ENCODE data around the gene CPLANE1. TPM values are rescaled to one million over a fixed set of nuclear protein-coding genes. Genes with fewer than 3 reads are reported as not detected.
"Not testable (repeated sequence)": the region's sequence is repeated elsewhere in the genome, so short reads cannot be mapped to it uniquely, and the experiment has no call there.

CPLANE1 gene
- total RNA-seq, 2 experiments from 2014 or later: 7.0 to 10.3 TPM

DNA sequence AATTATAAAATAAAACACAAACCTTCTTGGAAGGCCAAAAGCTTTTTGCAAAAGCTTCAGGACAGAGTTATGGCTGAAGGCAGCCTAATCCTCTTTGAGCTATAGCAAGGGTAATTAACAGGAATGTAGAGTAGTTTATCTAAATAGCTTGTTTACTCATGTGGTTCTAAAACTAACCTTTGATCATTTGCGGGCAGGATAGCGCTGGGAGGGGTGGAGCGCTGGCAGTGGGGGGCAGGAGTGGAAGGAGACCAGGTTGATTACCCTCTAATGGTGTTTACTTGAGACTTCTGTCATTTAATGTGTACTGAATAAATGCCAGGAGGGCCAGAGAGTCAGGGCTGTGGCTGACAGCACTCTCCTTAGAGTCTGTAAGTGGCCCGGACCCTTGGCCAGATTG, 155.4 kb downstream of the CPLANE1 start:
- DNase-seq; H3K27me3 Mint-ChIP-seq; H3K4me3 Mint-ChIP-seq; POLR2A ChIA-PET; ATAC-seq (ENCODE audit: low read depth); H3K4me1 Mint-ChIP-seq; H3K27ac Mint-ChIP-seq: not testable (repeated sequence)
- H3K36me3 Mint-ChIP-seq: peaks cover 36% of the 10 kb centered on the region
- H3K9me3 Mint-ChIP-seq: peaks cover 12% of the 10 kb centered on the region

- POLR2A ChIA-PET: no interaction called here
- Mint-ChIP-seq H3K4me1 (peaks cover 7% of the 10 kb centered on the region), H3K27me3 (no peaks in the 10 kb centered on the region), H3K36me3 (peaks cover 22% of the 10 kb centered on the region), H3K9me3 (no peaks in the 10 kb centered on the region), H3K4me3 (no peak overlapping the region), H3K27ac (no peak overlapping the region)
- DNase-seq: no peak
- no peak for ATAC-seq (ENCODE audit: low read depth)
Measured at GRCh38 chr5:37090781-37091180, 158.4 kb downstream of the CPLANE1 start.

GRCh38 chr5:37090123-37090726, 159.0 kb downstream of the CPLANE1 start:
- H3K36me3 Mint-ChIP-seq: peaks cover 27% of the 10 kb centered on the region
- H3K4me3 Mint-ChIP-seq: no peak overlapping the region
- POLR2A ChIA-PET: no interaction called here
- no peak for DNase-seq
- H3K9me3 Mint-ChIP-seq: no peaks in the 10 kb centered on the region
- no peak for ATAC-seq (ENCODE audit: low read depth)
- peaks cover 7% of the 10 kb centered on the region for H3K4me1 Mint-ChIP-seq
- H3K27ac Mint-ChIP-seq: no peak overlapping the region
- no peaks in the 10 kb centered on the region for H3K27me3 Mint-ChIP-seq

DNA sequence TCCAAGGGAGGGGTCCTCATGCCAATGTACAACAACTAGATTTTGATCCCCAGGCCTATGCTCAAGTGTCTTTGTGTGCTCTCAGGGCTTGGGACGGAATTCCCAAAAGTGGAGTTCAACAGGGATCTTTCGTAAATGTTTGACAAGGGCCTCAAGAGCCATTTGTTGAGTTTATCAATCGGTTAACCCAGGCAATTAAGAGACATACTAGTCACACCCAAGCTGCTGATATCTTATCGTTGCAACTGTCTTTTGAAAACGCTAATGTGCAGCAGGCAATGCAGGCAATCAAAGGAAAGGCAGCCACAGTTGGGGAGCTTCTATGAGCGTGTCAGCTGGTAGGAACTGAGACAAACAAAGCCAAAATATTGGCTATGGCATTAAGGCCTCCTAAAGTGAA, 161.2 kb downstream of the CPLANE1 start:
- ATAC-seq (ENCODE audit: low read depth) (no peak), DNase-seq (no peak)
- H3K27ac Mint-ChIP-seq: no peak overlapping the region
- H3K9me3 Mint-ChIP-seq: peaks cover 2% of the 10 kb centered on the region
- H3K36me3 Mint-ChIP-seq: peaks cover 30% of the 10 kb centered on the region
- peaks cover 6% of the 10 kb centered on the region for H3K4me1 Mint-ChIP-seq
- POLR2A ChIA-PET: no interaction called here
- H3K4me3 Mint-ChIP-seq: no peak overlapping the region
- no peaks in the 10 kb centered on the region for H3K27me3 Mint-ChIP-seq

GRCh38 chr5:37086466-37087173, 162.6 kb downstream of the CPLANE1 start:
- H3K4me1 Mint-ChIP-seq: peaks cover 6% of the 10 kb centered on the region
- peaks cover 32% of the 10 kb centered on the region for H3K36me3 Mint-ChIP-seq

GRCh38 chr5:37086026-37086425, 163.2 kb downstream of the CPLANE1 start:
- ATAC-seq (ENCODE audit: low read depth); H3K27ac Mint-ChIP-seq; H3K4me3 Mint-ChIP-seq; H3K9me3 Mint-ChIP-seq; H3K27me3 Mint-ChIP-seq; H3K4me1 Mint-ChIP-seq; POLR2A ChIA-PET; DNase-seq: not testable (repeated sequence)
- H3K36me3 Mint-ChIP-seq: peaks cover 32% of the 10 kb centered on the region

More at GRCh38 chr5:37086466-37087173, 162.6 kb downstream of the CPLANE1 start:
- DNase-seq (no peak), ATAC-seq (ENCODE audit: low read depth) (no peak)
- Mint-ChIP-seq H3K9me3 (peaks cover 2% of the 10 kb centered on the region), H3K4me3 (no peak overlapping the region), H3K27ac (no peak overlapping the region), H3K27me3 (no peaks in the 10 kb centered on the region)
- POLR2A ChIA-PET: no interaction called here

- not testable (repeated sequence) for DNase-seq; ATAC-seq (ENCODE audit: low read depth); H3K4me1 Mint-ChIP-seq; H3K27me3 Mint-ChIP-seq; H3K9me3 Mint-ChIP-seq; H3K4me3 Mint-ChIP-seq; H3K27ac Mint-ChIP-seq
- POLR2A ChIA-PET: interaction anchor here (1.2 kb wide), 1 partner anchor 37 kb away, joined by 3 read pairs; no protein-coding TSS in a partner anchor
- H3K36me3 Mint-ChIP-seq: peaks cover 48% of the 10 kb centered on the region
Measured at GRCh38 chr5:37082977-37083376, 166.2 kb downstream of the CPLANE1 start.

GRCh38 chr5:37080697-37081096, 168.5 kb downstream of the CPLANE1 start:
- Mint-ChIP-seq H3K4me1 (no peaks in the 10 kb centered on the region), H3K9me3 (peaks cover 2% of the 10 kb centered on the region), H3K27me3 (no peaks in the 10 kb centered on the region), H3K36me3 (peaks cover 41% of the 10 kb centered on the region), H3K4me3 (no peak overlapping the region), H3K27ac (no peak overlapping the region)
- DNase-seq: no peak
- ATAC-seq (ENCODE audit: low read depth): no peak
- POLR2A ChIA-PET: no interaction called here

DNA sequence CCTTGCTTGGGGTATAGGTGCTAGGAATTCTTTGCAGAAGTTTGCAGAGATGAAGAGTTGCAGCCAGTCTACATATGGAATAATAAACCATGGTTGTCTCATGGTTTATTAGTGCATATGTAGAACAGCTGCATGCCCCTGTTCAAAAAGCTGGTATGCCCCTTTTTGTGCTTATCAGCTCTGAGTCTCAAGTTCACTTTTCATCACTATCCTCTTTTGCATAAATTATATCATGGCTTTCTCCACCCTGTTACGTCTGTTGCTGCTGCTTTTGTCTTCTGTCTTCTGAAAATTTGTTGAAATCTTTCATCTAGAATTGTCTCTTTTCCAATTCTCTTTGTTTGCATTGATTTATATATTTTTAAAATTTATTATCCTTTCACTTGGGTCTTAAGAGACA, 172.0 kb downstream of the CPLANE1 start:
- Mint-ChIP-seq H3K9me3 (no peaks in the 10 kb centered on the region), H3K36me3 (peaks cover 19% of the 10 kb centered on the region), H3K27me3 (no peaks in the 10 kb centered on the region), H3K4me1 (no peaks in the 10 kb centered on the region), H3K27ac (no peak overlapping the region), H3K4me3 (no peak overlapping the region)
- POLR2A ChIA-PET: no interaction called here
- DNase-seq (no peak), ATAC-seq (ENCODE audit: low read depth) (no peak)

- Mint-ChIP-seq H3K9me3 (no peaks in the 10 kb centered on the region), H3K36me3 (peaks cover 16% of the 10 kb centered on the region), H3K27ac (no peak overlapping the region), H3K27me3 (no peaks in the 10 kb centered on the region), H3K4me1 (no peaks in the 10 kb centered on the region), H3K4me3 (no peak overlapping the region)
- no peak for ATAC-seq (ENCODE audit: low read depth)
- no peak for DNase-seq
- POLR2A ChIA-PET: interaction anchor here (0.5 kb wide), 1 partner anchor 33 kb away, joined by 5 read pairs; no protein-coding TSS in a partner anchor
Measured at GRCh38 chr5:37075399-37075950, 173.7 kb downstream of the CPLANE1 start.

- ATAC-seq (ENCODE audit: low read depth): no peak
- H3K4me1 Mint-ChIP-seq: no peaks in the 10 kb centered on the region
Measured at GRCh38 chr5:37071901-37072581, 177.1 kb downstream of the CPLANE1 start.

DNA sequence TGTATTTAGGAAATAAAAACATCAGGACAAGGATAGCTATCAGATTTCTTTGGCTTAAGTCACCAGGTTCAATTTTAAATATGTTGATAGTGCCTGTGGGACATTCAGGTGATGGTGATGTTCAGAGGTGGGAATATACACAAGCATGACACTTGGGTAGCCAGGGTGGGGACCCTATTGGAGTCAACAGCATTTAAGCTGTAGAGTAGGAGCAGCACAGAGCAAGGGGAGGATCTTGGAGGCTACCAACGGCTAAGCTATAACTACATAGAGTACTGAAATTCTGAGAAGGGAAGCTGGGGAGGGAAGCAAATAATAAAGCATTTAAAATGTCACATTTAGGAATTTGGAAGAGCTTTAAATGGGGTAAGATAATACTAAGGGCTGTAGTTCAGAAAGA, 177.7 kb downstream of the CPLANE1 start:
- no peak overlapping the region for H3K27ac Mint-ChIP-seq
- H3K36me3 Mint-ChIP-seq: peaks cover 1% of the 10 kb centered on the region
- no peaks in the 10 kb centered on the region for H3K9me3 Mint-ChIP-seq
- no peak for ATAC-seq (ENCODE audit: low read depth)
- no peak for DNase-seq
- H3K27me3 Mint-ChIP-seq: no peaks in the 10 kb centered on the region
- POLR2A ChIA-PET: interaction anchor here (0.9 kb wide), 1 partner anchor 42 kb away, joined by 3 read pairs; no protein-coding TSS in a partner anchor
- no peak overlapping the region for H3K4me3 Mint-ChIP-seq
- H3K4me1 Mint-ChIP-seq: no peaks in the 10 kb centered on the region

More at GRCh38 chr5:37071901-37072581, 177.1 kb downstream of the CPLANE1 start:
- no peaks in the 10 kb centered on the region for H3K9me3 Mint-ChIP-seq
- peaks cover 1% of the 10 kb centered on the region for H3K36me3 Mint-ChIP-seq
- no peak for DNase-seq
- POLR2A ChIA-PET: interaction anchor here (0.9 kb wide), 1 partner anchor 41 kb away, joined by 3 read pairs; no protein-coding TSS in a partner anchor
- H3K27ac Mint-ChIP-seq: no peak overlapping the region
- H3K27me3 Mint-ChIP-seq: no peaks in the 10 kb centered on the region
- no peak overlapping the region for H3K4me3 Mint-ChIP-seq

DNA sequence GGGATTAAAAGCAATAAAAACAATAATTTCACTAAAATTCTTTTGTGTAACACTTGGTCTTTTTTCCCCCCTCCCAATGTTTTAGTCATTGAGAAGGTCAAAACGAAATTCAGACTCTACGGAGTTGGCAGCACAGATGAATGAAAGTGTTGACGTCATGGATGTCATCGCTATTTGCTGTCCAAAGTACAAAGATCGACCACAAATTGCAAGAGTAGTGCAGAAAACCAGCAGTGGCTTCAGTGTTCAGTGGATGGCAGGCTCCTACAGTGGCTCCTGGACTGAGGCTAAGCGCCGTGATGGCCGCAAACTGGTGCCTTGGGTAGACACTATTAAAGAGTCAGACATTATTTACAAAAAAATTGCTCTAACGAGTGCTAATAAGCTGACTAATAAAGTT, 184.7 kb downstream of the CPLANE1 start:
- Mint-ChIP-seq H3K27me3 (no peaks in the 10 kb centered on the region), H3K27ac (no peak overlapping the region), H3K9me3 (no peaks in the 10 kb centered on the region), H3K4me1 (no peaks in the 10 kb centered on the region), H3K36me3 (peaks cover 18% of the 10 kb centered on the region), H3K4me3 (no peak overlapping the region)
- POLR2A ChIA-PET: no interaction called here
- DNase-seq (no peak), ATAC-seq (ENCODE audit: low read depth) (no peak)

Data from activated naive CD8-positive, alpha-beta T cell treated with anti-CD3 and anti-CD28 coated beads, Interleukin-2, amount 10 ng/mL, durations not matched to agents 7 days and 5 days (primary cell).